Measurements from ENCODE around the gene ID4.
"Not testable (repeated sequence)": the region's sequence is repeated elsewhere in the genome, so short reads cannot be mapped to it uniquely, and the experiment has no call there.

Gene ID4

DNA sequence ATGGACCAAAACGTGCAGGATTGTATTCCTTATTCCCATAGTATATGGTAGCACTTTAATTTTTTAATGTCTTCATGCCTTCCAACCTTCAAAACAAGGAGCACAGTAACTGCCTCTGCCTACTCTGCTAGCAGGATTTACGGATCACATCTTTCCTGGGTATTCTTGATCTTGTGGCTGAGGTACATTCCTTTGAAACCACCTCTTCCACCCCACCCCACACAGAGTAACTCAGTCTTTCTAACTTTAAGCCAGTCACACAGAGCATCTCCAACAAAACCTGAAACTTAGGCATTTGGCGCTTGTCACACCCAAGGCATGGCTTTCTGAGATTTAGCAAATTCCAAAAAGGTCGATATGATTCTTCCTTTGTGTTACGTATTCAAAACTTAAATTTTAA is 2.3 kb upstream of the ID4 start:
- DNase-seq, result no peak

- DNase-seq, result no peak
Observed at GRCh38 chr6:19835605-19836004, 1.6 kb upstream of the ID4 start.

- peak; percentile 7 for DNase-seq
Observed at GRCh38 chr6:19837511-19838441, 606 bp downstream of the ID4 start.

- DNase-seq, result peak; percentile 14
Observed at GRCh38 chr6:19838442-19839236, 1.5 kb downstream of the ID4 start.

DNA sequence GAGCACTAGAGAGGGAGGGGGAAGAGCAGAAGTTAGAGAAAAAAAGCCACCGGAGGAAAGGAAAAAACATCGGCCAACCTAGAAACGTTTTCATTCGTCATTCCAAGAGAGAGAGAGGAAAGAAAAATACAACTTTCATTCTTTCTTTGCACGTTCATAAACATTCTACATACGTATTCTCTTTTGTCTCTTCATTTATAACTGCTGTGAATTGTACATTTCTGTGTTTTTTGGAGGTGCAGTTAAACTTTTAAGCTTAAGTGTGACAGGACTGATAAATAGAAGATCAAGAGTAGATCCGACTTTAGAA is 2.0 kb downstream of the ID4 start:
- DNase-seq, result no peak

DNA sequence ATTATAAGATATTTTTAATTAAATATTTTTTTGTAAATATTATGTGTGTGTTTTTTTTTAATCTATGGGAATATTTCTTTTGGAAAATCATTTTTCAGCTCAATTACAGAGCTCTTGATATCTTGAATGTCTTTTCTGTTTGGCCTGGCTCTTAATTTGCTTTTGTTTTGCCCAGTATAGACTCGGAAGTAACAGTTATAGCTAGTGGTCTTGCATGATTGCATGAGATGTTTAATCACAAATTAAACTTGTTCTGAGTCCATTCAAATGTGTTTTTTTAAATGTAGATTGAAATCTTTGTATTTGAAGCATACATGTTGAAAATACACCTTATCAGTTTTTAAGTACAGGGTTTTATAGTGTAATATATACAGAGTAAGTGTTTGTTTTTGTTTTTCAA is 2.6 kb downstream of the ID4 start:
- DNase-seq, result no peak

GRCh38 chr6:19841181-19841580 is 4.0 kb downstream of the ID4 start:
- no peak for DNase-seq

- no peak for DNase-seq
Observed at GRCh38 chr6:19842030-19842615, 5.0 kb downstream of the ID4 start.

- no peak for DNase-seq
Observed at GRCh38 chr6:19844689-19845088, 7.5 kb downstream of the ID4 start.

- DNase-seq, result no peak
Observed at GRCh38 chr6:19845266-19846041, 8.3 kb downstream of the ID4 start.

DNA sequence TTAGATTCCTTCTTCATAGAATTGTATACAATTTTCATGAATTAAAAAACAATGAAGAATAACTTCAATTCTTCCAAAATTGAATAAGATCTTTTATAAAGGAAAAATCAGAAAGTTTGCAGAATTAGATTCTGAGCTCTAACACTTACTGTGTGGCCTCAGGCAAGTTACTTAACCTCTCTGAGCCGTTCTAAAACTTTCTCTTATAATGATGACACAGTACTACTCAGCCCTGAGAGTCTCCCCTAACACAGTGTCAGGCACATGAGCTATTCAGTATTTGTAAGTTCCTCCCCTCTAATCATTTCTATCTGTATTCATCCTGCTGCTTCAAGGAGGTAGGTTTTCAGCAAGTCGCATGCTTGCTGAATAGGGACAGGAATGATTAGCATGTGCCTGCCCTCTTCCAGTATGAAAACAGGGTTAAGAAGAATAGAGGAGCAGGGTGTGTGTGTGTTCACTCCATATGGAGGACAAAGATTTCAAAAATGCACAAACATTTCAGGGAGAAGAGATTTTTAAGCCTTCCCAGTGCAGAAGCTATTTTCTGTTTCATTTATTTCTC is 11.4 kb downstream of the ID4 start:
- DNase-seq, result no peak

DNA sequence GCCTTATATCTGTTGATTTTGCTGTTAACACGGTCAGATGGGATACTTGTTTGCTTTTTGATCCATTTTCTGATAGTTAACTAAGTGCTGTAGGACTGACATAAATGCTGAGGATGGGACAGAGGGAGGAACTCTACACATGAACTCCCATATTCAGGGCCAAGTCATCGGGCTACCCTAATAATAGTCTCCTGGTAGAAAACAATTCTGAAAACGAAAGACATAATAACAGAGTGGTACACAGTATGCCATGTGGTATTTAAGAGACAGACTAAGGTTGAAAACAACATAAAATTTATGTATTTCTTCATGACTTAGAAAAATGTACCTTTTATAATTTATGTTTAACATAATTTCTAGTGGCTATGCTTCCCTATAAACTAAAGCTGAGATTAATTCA is 12.0 kb downstream of the ID4 start:
- no peak for DNase-seq

DNA sequence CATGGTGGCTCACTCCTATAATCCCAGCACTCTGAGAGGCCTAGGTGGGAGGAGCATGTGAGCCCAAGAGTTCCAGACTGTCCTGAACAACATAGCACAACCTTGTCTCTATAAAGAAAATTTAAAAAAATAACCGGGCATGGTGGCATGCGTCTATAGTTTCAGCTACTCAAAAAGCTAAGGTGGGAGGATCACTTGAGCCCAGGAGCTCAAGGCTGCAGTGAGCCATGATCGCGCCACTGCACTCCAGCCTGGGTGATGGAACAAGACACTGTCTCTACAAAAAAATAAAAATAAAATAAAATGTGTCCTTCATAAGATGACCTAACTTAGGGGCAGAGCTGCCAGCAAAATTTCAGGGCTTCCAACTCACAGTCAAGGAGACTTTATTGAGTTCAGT is 12.6 kb downstream of the ID4 start:
- DNase-seq, result no peak

DNA sequence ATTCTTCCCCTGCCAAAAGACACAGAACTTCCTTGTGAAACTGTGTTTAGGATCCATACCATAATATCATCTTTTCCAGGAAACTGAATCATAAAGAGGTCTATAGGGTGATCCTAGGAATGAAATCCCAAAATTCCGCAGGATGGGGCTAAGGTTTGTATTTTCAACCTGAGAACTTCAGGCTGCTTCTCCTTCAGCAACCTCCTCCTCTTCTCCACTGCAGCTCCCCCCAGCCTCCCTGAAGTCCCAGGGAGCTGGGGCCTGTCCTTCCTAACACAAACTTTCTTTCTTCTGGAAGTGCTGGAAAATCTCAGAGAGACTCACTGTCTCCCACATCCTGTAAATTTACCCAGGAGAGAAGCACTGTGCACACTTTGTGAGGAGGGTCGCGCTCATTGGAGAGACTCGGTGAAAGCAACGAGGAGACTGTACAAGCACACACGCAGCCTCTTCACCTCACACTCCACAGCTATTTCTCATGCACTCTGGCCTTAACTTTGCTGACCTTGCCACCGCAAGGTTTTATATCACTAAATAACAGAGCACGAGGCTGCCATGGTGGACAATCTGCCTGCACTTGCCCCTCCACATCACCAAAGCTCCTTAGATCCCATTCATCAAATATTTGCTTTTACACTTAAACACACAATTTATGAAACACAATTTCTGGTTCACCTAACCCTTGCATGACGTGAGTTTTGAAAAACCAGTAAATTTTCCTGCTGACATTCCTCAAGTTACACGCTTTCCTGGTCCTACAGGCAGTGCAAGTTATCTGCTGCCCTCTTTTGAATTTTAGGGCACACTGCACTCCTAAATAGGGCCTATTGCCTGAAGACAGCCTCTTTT is 14.3 kb downstream of the ID4 start:
- DNase-seq, result peak; percentile 76

DNA sequence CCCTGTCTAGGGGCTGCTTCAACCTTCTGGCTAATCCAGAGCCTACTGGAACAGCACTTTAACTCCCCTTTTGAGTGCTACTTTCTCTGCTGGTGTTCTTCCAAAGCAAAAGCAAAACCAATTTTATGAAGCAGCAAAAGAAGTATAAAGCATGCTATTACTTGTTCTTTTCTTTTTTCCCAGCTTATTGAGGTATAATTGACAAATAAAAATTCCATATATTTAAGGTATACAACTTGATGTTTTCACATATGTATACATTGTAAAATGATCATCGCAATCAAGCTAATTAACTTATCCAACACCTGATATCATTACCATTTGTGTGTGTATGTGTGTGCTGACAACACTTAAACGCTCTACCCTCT is 14.9 kb downstream of the ID4 start:
- DNase-seq, result no peak

DNA sequence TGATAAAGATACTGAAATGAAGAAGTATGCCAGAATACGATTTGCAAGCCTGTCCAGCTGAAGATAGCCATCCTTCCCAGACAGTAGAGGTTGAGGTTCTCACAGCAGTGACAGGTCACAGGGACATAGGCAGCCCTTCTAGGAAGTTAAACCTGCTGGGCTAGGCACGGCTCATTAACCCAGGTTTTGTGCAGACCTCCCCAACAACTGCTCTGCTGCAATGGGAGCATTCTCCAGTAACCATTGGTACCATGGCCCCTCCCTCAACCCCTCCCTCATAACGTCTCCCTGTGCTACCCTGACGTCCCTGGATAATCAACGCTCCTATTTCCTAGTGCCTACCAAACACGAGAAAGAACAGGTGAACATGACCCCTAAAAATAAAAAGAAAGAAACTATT is 15.8 kb downstream of the ID4 start:
- no peak for DNase-seq

- DNase-seq, result not testable (repeated sequence)
Observed at GRCh38 chr6:19854421-19855015, 17.3 kb downstream of the ID4 start.

DNA sequence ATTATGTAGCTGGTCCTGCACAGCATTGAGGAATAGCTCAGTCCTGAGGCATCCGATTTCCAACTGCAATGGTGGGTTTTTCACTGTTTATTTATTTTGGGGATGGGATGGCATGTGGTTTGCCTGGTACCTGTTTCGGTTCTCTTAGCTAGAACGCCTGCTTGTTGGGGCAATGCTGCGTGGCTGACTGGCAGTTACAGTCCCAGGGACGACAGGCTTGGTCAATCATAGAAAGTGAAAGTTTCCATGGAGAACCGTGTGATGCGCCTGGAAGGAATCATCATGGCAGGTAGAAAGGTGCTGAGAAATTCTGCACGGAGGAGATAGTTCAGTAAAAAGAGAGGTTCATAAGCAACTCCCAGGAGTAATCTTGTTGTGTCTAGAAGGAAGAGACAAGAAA is 18.4 kb downstream of the ID4 start:
- DNase-seq, result no peak

- DNase-seq, result no peak
Observed at GRCh38 chr6:19857139-19857538, 20.0 kb downstream of the ID4 start.

- no peak for DNase-seq
Observed at GRCh38 chr6:19857703-19858102, 20.5 kb downstream of the ID4 start.

GRCh38 chr6:19860235-19860877 is 23.2 kb downstream of the ID4 start:
- no peak for DNase-seq
